Neural crest cell (in vitro differentiated cells): ENCODE measurements around the gene SPRTN. TPM values are rescaled to one million over a fixed set of nuclear protein-coding genes. Genes with fewer than 3 reads are reported as not detected.
A peak's percentile ranks its signal among the peaks of the same experiment; 100 is the strongest.

Experiments
- DNase-seq: peaks from one replicate; pipeline ENCODE4 v3.0.0; 2021; ENCODE audit warnings: low read depth, mixed read lengths, low spot score
- H3K27ac Mint-ChIP-seq: one replicate; pipeline ENCODE4 v1.8.0; 2021; ENCODE audit warnings: mild to moderate bottlenecking, mixed read lengths; ENCODE audit not compliant: unreplicated experiment
- H3K27me3 Mint-ChIP-seq: 2 replicates; pipeline ENCODE4 v1.8.0; 2021; ENCODE audit warnings: low read depth, mild to moderate bottlenecking, mixed read lengths
- H3K36me3 Mint-ChIP-seq: 2 replicates; pipeline ENCODE4 v1.8.0; 2021; ENCODE audit warnings: low read depth, mild to moderate bottlenecking, mixed read lengths
- H3K4me1 Mint-ChIP-seq: 2 replicates; pipeline ENCODE4 v1.8.0; 2021; ENCODE audit warnings: mixed read lengths
- H3K4me3 Mint-ChIP-seq: one replicate; pipeline ENCODE4 v1.8.0; 2021; ENCODE audit warnings: mild to moderate bottlenecking, mixed read lengths
- H3K9me3 Mint-ChIP-seq: 2 replicates; pipeline ENCODE4 v1.8.0; 2021; ENCODE audit warnings: mixed read lengths
- CTCF ChIP-seq: fragments of 200-600 bp; sonication (generic); conservative IDR thresholded peaks from 2 replicates; pipeline ENCODE4 v1.5.0; 2021; ENCODE audit warnings: antibody characterized with exemption, mild to moderate bottlenecking
- total RNA-seq: library from RNA; stranded (reverse); gene quantifications from 2 replicates; pipeline ENCODE4 v1.2.1, GENCODE V29; 2021

Gene SPRTN
- total RNA-seq, 1 donor from 2014 or later = 17.2 TPM

- DNase-seq = no peak
- no peak overlapping the region for H3K27ac Mint-ChIP-seq
- peaks cover 5% of the 10 kb centered on the region for H3K4me1 Mint-ChIP-seq
- H3K36me3 Mint-ChIP-seq = peaks cover 2% of the 10 kb centered on the region
- H3K27me3 Mint-ChIP-seq = no peaks in the 10 kb centered on the region
- no peak for TF ChIP-seq CTCF
- H3K9me3 Mint-ChIP-seq = no peaks in the 10 kb centered on the region
- H3K4me3 Mint-ChIP-seq = no peak overlapping the region
Observed at GRCh38 chr1:231357187-231357772, 19.2 kb downstream of the SPRTN start.

- peaks cover 5% of the 10 kb centered on the region for H3K4me1 Mint-ChIP-seq
- no peaks in the 10 kb centered on the region for H3K36me3 Mint-ChIP-seq
- H3K9me3 Mint-ChIP-seq = no peaks in the 10 kb centered on the region
- H3K27me3 Mint-ChIP-seq = no peaks in the 10 kb centered on the region
- no peak overlapping the region for H3K27ac Mint-ChIP-seq
- H3K4me3 Mint-ChIP-seq = no peak overlapping the region
- DNase-seq = peak; percentile 3
- peak; percentile 92 for TF ChIP-seq CTCF
Observed at GRCh38 chr1:231357831-231358354, 19.8 kb downstream of the SPRTN start.

GRCh38 chr1:231359113-231359512 lies 21.0 kb downstream of the SPRTN start:
- Mint-ChIP-seq H3K27ac (no peak overlapping the region), H3K4me3 (no peak overlapping the region), H3K27me3 (no peaks in the 10 kb centered on the region), H3K4me1 (peaks cover 5% of the 10 kb centered on the region), H3K36me3 (no peaks in the 10 kb centered on the region), H3K9me3 (no peaks in the 10 kb centered on the region)
- DNase-seq = no peak
- TF ChIP-seq CTCF = no peak

- no peak for TF ChIP-seq CTCF
- Mint-ChIP-seq H3K36me3 (no peaks in the 10 kb centered on the region), H3K4me3 (no peak overlapping the region), H3K27ac (no peak overlapping the region), H3K4me1 (peaks cover 5% of the 10 kb centered on the region), H3K27me3 (no peaks in the 10 kb centered on the region), H3K9me3 (no peaks in the 10 kb centered on the region)
- no peak for DNase-seq
Observed at GRCh38 chr1:231362325-231362724, 24.2 kb downstream of the SPRTN start.

- no peak for DNase-seq
- Mint-ChIP-seq H3K36me3 (no peaks in the 10 kb centered on the region), H3K9me3 (no peaks in the 10 kb centered on the region), H3K27ac (no peak overlapping the region), H3K4me1 (no peaks in the 10 kb centered on the region), H3K4me3 (no peak overlapping the region), H3K27me3 (no peaks in the 10 kb centered on the region)
- no peak for TF ChIP-seq CTCF
Observed at GRCh38 chr1:231363624-231364023, 25.5 kb downstream of the SPRTN start.
